ENCODE results near the gene KCNK18.

Gene KCNK18

DNA sequence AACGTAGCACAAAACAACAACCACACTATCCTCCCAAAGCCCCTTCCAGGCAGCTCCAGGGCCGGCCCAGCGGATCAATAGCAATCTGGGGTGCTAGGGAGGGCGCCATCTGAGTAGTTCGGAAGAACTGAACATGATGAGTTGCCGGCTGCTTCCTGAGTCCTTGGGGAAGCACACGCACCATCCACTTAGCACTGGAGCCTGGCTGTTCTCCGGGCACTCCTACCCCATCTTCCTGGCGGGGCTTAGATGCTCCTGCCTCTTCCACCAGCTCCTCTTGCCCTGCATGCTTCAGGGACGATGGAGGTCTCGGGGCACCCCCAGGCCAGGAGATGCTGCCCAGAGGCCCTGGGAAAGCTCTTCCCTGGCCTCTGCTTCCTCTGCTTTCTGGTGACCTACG, at the start of gene KCNK18:
Gene KCNK18, plus strand, starts transcription at position 301 of the 400 bp plus-strand sequence. Its CDS starts 0 bp downstream, at position 301.
- no peak for DNase-seq (ENCODE audit: low spot score)

GRCh38 chr10:117148284-117148683, 49.0 kb upstream of the KCNK18 start:
- no peak for DNase-seq (ENCODE audit: low spot score)

GRCh38 chr10:117152668-117153067, 44.6 kb upstream of the KCNK18 start:
- DNase-seq (ENCODE audit: low spot score), result no peak

DNA sequence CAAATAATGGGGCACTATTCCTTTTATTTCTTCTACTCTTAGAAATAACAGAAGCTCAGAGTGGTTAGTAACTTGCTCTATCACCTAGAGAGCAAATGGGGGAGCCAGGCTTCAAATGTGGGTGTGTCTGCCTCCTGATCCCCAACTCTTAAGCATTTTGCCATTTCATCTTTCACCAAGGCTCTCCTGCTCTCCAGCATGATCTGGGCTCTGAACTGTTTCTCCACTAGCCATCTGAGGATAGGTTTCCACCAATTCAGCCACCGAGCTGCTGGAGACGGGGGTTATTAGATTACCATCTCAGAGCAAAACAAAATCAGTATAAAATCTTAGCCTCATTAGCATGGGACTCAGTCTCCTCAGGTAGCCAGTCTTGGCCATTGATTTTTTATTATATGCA, 39.0 kb upstream of the KCNK18 start:
- DNase-seq (ENCODE audit: low spot score), result no peak

DNA sequence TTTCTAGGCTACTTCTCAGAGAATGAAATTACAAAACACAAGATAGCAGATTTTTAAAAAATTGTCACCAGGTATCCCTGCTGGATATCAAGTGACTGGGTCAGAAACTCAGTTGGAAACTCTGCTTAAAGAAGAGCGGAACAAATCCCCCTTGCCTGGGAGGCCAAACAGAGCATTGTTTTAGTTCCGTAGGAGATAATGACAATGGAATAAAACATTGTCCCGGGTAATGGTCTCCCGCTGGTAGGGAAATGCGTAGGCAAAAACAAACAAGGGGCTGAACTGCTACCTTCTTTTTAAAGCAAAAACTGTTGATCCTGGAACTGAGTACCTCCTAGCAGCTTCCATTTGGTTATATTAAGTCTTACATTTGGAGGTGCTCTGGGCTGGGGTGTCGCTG, 37.9 kb upstream of the KCNK18 start:
- DNase-seq (ENCODE audit: low spot score), result no peak

DNA sequence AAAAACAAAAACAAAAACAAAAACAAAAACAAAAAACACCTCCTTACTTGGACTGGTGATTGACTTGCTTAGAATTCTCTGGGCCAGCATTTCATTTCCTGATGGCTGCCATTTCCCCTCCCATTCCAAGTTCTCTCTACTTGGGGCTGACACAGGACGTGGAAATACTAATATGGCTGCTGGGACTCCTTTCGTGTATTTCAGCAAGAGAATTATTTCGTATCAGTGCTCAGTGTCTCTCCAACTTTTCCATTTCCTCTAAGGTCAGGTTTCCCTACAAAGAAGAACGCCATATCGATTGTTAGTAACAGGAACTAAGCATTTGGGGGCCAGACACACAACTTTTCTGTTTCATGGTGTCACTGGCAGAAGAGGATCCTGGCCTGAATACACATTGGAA, 36.7 kb upstream of the KCNK18 start:
- DNase-seq (ENCODE audit: low spot score), result no peak

GRCh38 chr10:117161386-117162033, 35.8 kb upstream of the KCNK18 start:
- no peak for DNase-seq (ENCODE audit: low spot score)

- DNase-seq (ENCODE audit: low spot score), result no peak
Measured at GRCh38 chr10:117162093-117163060, 34.9 kb upstream of the KCNK18 start.

DNA sequence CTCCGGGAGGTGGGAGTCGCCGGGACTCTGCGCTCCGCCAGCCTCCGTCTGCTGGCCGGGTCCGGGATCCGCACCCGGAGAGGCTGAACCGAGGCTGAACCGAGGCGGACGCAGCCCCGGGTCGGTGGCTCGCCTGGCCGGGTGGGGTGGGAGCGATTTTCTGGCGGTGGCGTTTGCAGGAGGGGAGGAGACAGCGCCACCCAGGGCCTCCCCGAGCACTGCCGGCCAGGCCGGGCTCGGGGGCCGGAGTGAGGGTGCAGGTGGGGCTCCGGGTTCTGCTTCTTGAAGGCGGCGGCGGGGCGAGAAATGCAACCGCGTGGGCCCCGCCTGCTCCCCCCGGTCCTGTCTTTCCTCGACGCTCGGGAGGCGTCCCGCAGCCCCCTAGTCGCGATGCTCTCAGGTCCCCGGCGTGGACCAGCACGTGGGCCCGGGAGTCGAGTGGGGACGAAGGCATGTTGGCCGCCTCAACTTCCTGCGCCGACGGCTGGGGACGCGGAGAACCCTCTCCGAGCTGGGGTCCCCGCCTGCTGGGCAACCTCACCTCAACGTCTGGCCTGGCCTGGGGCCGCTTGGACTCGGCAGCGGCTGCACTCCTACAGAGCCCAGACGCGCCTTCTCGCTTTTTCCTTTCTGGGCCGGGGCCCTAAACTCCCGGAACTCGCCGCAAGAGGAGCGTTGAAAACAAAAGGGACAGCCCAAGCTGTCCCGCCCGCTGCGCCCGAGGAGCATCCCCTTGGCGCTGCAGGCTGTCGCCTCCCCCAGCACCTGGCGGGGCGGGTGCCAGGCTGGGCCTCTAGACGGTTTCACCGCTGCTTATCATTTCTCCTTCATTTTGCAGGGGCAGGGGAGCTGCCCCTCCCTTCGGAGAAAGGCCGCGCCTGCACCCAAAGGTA, 34.0 kb upstream of the KCNK18 start:
- DNase-seq (ENCODE audit: low spot score), result no peak

- DNase-seq (ENCODE audit: low spot score), result no peak
Measured at GRCh38 chr10:117163954-117164548, 33.2 kb upstream of the KCNK18 start.

DNA sequence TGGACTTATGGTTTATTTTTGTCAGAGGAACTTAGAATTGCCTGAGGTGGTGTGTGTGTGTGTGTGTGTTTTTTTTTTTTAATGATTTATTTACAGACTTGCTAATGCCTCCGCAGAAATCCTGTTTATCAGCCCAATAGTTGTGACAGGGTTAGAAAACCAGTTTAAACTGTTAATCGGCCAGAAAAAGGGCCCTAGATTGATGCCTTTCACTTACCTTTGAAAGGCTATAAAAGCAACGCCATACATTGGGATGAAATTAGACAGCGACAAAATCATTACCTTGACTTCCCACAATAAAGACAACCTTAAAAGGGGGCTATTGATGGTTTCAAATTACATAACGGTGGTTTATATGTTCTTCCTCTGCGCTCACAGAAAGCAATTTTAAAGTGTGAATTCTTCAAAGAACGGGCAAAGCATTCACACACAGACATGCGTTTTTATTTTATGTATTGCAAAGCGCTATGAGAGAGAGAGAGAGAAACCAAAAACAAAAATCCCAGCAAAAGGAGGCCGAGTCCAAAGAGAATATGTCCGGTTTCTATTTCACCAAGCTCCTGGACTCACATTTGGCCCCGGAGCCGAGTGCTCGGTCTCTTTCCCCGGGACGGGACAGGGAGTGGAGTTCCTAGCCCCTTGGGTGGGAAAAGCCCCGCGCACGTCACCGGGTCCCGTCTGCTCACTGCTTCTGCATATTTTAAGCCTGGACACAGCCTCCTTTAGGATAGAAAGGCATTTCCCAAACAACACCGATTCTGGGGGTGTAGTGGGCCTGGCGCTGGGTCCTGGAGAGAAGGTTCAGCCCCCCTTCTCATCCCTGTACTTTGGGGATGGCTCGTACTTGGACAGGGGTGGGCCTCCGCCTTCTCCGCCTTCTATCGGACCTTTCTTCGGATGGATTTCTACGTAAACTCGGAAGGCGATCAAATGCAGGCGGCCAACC, 32.4 kb upstream of the KCNK18 start:
- DNase-seq (ENCODE audit: low spot score), result no peak

- no peak for DNase-seq (ENCODE audit: low spot score)
Measured at GRCh38 chr10:117165538-117166417, 31.5 kb upstream of the KCNK18 start.

DNA sequence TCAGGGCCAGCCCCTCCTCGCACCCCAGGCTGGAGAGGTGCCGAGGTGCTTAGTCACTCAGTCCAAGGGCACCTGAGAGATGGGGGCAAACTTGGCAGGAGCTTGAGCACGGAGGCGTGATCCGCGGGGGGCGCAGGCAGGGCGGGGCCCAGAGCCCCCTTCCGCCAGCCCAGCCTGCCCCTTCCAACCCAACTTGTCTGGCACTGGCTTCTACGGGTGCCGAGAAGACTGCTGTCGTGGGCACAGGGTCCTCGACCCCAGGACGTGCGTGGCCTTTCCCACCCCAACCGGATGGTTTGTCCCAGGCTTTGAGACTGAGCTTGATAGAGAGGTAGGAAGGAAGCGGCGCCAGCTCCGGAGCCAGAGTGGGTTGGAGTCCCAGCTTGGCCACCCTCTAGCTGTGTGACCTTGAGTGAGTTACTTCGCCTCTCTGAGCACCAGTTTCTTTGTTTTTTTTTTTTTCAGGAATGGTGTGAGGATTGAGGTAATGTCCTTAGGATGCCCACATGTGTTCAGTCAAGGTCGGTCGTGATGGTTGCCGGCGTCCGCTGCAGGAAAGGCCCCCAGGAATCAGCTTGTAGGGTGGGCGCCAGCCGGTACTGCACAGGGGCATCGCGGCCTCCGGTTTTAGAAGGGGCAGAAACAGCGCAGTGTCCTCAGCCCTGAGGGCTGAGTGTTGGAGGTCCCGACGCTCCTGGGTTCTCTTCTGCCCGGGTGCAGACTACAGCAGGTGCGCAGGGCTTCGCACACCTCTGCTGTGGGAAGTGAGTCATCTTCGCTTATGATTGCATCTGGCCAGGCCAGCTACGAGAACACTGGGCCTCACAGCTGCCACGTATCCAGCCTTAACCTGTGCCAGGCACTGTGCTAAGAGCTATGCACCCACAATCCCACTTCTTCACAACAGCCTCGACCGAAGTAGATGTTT, 30.6 kb upstream of the KCNK18 start:
- no peak for DNase-seq (ENCODE audit: low spot score)

GRCh38 chr10:117167346-117167788, 29.9 kb upstream of the KCNK18 start:
- no peak for DNase-seq (ENCODE audit: low spot score)

DNA sequence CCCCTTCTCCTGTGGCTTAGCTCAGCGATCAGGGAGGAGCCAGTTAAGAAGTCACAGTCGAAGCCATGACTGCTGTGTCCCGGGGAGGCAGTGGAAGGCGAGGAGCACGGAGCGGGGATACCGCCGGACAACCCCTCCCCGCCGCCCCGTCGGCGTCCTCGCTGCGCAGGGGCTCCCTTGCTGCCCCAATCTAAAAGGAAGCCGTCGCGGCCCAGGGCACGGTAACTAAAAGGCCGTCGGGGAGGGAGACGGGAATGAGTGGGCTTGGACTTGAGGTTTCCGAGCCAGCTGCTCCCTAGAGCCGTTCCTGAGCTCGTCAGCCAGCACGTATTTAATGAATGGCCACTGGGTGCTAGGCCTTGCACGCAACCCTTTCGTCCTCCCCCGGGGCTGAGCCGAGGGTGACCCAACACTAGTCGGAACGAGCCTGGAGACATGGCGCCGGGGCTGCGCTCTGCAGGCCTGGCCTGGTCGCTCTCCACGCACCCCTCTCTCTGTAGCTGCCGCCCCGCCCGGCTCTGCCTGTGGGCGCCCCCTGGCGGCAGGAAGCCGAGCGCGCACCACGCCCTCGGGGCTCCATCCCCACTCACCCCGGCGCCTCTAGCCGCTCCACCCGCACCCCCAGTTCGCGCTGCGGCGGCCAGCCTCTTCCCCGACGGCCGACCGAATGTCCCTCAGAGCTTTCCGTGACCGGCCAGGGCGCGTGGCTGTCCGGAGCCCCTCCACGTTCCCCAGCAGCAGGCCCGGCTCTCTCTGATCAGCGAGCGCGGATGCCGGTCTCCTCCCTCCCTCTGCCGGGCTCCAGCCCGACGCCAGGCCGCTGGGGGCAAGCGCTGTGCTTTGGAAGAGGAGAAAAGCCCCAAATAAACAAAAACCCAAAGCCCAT, 29.3 kb upstream of the KCNK18 start:
- DNase-seq (ENCODE audit: low spot score), result peak; percentile 51

DNA sequence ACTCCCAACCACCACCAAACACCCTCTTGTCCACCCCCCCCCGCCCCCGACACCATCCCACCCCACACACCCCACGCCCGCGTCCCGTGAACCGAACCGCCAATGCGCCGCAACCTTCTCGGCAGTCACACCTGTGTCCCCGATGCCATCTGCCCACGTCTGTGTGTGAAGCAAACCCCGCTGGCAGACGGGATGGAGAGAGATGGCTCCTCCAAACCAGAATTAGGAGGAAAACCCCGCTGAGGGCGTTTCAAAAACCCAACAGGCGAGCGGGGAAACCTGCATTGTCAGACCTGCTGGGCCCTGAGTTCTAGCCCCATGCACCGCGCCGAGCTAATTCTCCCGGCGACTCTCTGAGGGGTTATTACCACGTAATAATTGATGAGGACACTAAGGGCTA, 28.6 kb upstream of the KCNK18 start:
- DNase-seq (ENCODE audit: low spot score), result no peak

GRCh38 chr10:117169480-117169879, 27.8 kb upstream of the KCNK18 start:
- DNase-seq (ENCODE audit: low spot score), result no peak
